ENCODE measurements around the gene PNPLA1. TPM values are rescaled to one million over a fixed set of nuclear protein-coding genes. Genes with fewer than 3 reads are reported as not detected.

PNPLA1 gene
- total RNA-seq, 1 donor from 2014 or later, result not detected

DNA sequence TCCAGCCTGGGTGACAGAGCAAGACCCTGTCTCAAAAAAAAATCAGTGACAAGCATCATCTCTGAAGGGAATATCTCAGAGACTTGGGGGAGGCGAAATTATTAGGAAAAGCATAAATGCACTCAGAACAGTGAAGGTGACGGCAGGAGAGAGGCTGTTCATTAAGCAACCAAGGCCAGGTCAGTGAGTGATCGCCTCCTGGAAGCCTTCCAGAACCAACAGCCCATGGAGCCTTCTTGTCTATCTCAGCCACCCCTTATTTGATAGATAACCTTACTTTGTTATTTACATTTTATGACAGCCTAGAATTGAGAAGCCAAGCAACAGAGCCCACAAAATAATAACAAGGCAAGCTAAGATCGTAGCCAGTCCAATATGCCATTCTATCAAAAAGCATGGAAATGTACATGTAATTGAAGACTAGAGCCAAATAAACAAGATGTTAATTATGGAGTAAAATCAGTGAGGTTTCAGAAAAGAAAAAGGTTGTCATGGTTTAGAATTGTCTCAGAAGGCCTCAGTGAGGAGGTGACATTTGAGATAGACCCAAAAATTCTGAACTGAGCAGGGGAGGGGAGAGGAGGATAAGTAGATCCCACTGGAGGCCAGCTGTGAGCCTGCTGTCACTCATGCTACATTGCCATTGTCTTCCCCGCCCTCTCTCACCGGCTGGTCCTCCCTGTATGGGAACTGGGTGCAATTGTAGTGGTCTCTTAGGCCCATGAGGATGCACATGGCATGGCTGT, 49.0 kb downstream of the PNPLA1 start:
- no peak for ATAC-seq (ENCODE audit: low read depth)
- TF ChIP-seq, protein P1, sequence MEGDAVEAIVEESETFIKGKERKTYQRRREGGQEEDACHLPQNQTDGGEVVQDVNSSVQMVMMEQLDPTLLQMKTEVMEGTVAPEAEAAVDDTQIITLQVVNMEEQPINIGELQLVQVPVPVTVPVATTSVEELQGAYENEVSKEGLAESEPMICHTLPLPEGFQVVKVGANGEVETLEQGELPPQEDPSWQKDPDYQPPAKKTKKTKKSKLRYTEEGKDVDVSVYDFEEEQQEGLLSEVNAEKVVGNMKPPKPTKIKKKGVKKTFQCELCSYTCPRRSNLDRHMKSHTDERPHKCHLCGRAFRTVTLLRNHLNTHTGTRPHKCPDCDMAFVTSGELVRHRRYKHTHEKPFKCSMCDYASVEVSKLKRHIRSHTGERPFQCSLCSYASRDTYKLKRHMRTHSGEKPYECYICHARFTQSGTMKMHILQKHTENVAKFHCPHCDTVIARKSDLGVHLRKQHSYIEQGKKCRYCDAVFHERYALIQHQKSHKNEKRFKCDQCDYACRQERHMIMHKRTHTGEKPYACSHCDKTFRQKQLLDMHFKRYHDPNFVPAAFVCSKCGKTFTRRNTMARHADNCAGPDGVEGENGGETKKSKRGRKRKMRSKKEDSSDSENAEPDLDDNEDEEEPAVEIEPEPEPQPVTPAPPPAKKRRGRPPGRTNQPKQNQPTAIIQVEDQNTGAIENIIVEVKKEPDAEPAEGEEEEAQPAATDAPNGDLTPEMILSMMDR (IDR thresholded peaks at IDR 0.05), result no peak
- Mint-ChIP-seq H3K9me3 (no peaks in the 10 kb centered on the region), H3K27me3 (no peaks in the 10 kb centered on the region), H3K4me1 (peaks cover 2% of the 10 kb centered on the region), H3K27ac (no peak overlapping the region), H3K36me3 (ENCODE audit: low read depth) (no peaks in the 10 kb centered on the region), H3K4me3 (no peak overlapping the region)
- ChIA-PET POLR2A (no interaction called here), CTCF (interaction anchor here (3.8 kb wide), 1 partner anchor 17 kb away, joined by 13 read pairs; no protein-coding TSS in a partner anchor)
- intact Hi-C loops (cut with micrococcal nuclease), result no loop called here
- DNase-seq, result no peak

DNA sequence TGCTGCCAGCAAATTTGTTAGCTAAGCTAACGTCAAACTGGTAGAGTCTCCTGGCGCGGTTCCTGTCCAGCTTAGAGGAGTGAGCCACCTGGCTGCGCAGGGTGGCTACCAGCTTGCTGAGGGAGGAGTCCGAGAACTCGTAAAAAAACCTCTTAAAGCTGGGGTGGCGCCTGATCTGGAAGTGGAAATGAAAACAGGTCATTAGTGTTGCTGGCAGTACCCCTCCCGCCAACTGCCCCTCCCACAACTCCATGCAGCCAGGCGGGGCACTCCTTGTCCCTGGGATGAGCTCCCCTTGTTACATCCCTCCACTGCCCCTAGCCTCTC, 49.5 kb downstream of the PNPLA1 start:
- Mint-ChIP-seq H3K27me3 (no peaks in the 10 kb centered on the region), H3K36me3 (ENCODE audit: low read depth) (no peaks in the 10 kb centered on the region), H3K27ac (no peak overlapping the region), H3K9me3 (no peaks in the 10 kb centered on the region), H3K4me1 (no peaks in the 10 kb centered on the region), H3K4me3 (no peak overlapping the region)
- no peak for ATAC-seq (ENCODE audit: low read depth)
- TF ChIP-seq, protein P1 (IDR thresholded peaks at IDR 0.05), result no peak
- DNase-seq, result no peak
- POLR2A ChIA-PET, result no interaction called here
- CTCF ChIA-PET, result interaction anchor here (0.6 to 3.8 kb wide), 2 partner anchors 14 to 18 kb away, joined by 3 to 13 read pairs; no protein-coding TSS in a partner anchor
- intact Hi-C loops (cut with micrococcal nuclease), result no loop called here

DNA sequence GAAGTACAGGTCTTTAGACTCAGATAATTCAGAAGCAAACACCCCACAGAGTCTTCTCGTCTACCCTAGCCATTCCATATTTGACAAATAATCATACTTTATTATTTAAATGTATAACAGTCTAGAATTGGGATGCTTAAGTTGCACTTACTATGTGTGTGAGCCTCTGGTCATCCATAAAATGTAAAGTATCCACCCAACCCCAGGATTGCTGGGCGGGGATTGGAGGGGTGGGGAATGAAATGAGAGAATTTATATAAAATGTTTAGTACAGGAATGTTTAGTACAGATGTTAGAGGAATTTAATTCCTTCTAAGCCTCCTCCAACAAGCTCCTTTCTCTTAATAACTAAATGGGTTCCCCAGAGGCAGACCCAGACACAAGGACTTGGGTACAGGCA, 50.0 kb downstream of the PNPLA1 start:
- Mint-ChIP-seq H3K27ac (no peak overlapping the region), H3K36me3 (ENCODE audit: low read depth) (no peaks in the 10 kb centered on the region), H3K4me3 (no peak overlapping the region), H3K27me3 (no peaks in the 10 kb centered on the region), H3K4me1 (no peaks in the 10 kb centered on the region), H3K9me3 (no peaks in the 10 kb centered on the region)
- no peak for ATAC-seq (ENCODE audit: low read depth)
- CTCF ChIA-PET, result interaction anchor here (0.6 to 3.8 kb wide), 2 partner anchors 15 to 18 kb away, joined by 3 to 13 read pairs; no protein-coding TSS in a partner anchor
- TF ChIP-seq, protein P1 (IDR thresholded peaks at IDR 0.05), result no peak
- DNase-seq, result no peak
- intact Hi-C loops (cut with micrococcal nuclease), result no loop called here
- POLR2A ChIA-PET, result no interaction called here

DNA sequence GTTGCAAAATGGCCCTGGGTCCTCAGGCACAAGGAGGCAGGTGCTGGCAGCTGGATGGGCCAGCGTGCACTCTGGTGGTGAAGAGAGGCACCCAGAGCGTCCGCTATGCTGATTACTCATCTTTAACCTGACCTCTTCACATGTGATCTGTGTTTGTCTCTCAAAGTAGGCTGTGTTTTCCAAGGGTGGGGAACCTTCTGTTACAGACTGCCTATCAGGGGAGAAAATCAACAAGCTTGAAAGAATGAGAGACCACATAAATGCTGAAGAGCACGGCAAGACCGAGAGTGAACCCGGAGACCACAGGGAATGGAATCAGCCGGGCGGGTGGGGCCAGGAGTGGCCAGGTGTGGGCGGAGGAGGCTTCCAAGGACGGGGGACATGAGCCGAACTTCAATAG, 50.6 kb downstream of the PNPLA1 start:
- Mint-ChIP-seq H3K4me3 (no peak overlapping the region), H3K36me3 (ENCODE audit: low read depth) (no peaks in the 10 kb centered on the region), H3K4me1 (no peaks in the 10 kb centered on the region), H3K27me3 (no peaks in the 10 kb centered on the region), H3K27ac (no peak overlapping the region), H3K9me3 (no peaks in the 10 kb centered on the region)
- TF ChIP-seq, protein P1 (IDR thresholded peaks at IDR 0.05), result no peak
- intact Hi-C loops (cut with micrococcal nuclease), result no loop called here
- CTCF ChIA-PET, result interaction anchor here (3.8 kb wide), 1 partner anchor 19 kb away, joined by 13 read pairs; no protein-coding TSS in a partner anchor
- no peak for ATAC-seq (ENCODE audit: low read depth)
- POLR2A ChIA-PET, result no interaction called here
- no peak for DNase-seq

DNA sequence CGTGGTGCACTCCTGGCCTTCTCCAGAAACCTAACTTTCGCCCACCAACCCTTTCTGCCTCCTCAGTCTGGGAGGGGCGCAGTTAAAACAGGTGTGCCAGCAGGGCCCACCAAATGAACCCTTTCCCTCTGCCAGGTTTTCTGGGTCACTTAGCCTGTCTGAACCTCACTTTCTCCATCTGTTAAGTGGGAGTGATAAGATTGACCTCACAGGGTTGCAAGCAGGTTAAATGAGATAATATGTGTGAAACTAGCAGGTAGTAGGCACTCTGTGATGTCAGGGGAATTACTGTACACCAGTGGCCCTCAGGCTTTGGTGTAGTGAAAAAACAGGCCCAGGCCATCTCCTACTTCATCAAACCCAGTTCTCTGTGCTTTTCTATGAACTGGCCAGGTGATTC, 52.7 kb downstream of the PNPLA1 start:
- TF ChIP-seq, protein P1 (IDR thresholded peaks at IDR 0.05), result no peak
- intact Hi-C loops (cut with micrococcal nuclease), result no loop called here
- H3K9me3 Mint-ChIP-seq, result no peaks in the 10 kb centered on the region
- ChIA-PET POLR2A (no interaction called here), CTCF (no interaction called here)
- H3K27ac Mint-ChIP-seq, result no peak overlapping the region
- peaks cover 2% of the 10 kb centered on the region for H3K27me3 Mint-ChIP-seq
- no peak for DNase-seq
- ATAC-seq (ENCODE audit: low read depth), result no peak
- H3K36me3 Mint-ChIP-seq (ENCODE audit: low read depth), result no peaks in the 10 kb centered on the region
- H3K4me3 Mint-ChIP-seq, result no peak overlapping the region
- H3K4me1 Mint-ChIP-seq, result peaks cover 2% of the 10 kb centered on the region
